ENCODE data around the gene STRADB.
"Not testable (repeated sequence)": the region's sequence is repeated elsewhere in the genome, so short reads cannot be mapped to it uniquely, and the experiment has no call there.

The STRADB gene

DNA sequence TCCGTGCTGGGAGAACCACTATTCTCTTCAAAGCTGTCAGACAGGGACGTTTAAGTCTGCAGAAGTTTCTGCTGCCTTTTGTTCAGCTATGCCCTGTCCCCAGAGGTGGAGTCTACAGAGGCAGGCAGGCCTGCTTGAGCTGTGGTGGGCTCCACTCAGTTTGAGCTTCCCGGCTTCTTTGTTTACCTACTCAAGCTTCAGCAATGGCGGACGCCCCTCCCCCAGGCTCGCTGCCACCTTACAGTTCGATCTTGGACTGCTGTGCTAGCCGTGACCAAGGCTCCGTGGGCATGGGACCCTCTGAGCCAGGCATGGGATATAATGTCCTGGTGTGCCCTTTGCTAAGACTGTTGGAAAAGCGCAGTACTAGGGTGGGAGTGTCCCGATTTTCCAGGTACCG is 21.2 kb upstream of the STRADB start:
- H3K9me3 ChIP-seq (ENCODE audit: control insufficient read depth, insufficient read depth, low read length); DNase-seq (ENCODE audit: low read depth, low spot score); H3K4me3 ChIP-seq (ENCODE audit: low read length); H3K36me3 ChIP-seq (ENCODE audit: control insufficient read depth, insufficient read depth, low read length); H3K4me1 ChIP-seq (ENCODE audit: control insufficient read depth, insufficient read depth, low read length); H3K27me3 ChIP-seq (ENCODE audit: control insufficient read depth, insufficient read depth, low read length); H3K27ac ChIP-seq (ENCODE audit: low read length): not testable (repeated sequence)
- no CpG with 5 or more reads among the region's 12 CpGs for WGBS (ENCODE audit: insufficient coverage, insufficient read length)

DNA sequence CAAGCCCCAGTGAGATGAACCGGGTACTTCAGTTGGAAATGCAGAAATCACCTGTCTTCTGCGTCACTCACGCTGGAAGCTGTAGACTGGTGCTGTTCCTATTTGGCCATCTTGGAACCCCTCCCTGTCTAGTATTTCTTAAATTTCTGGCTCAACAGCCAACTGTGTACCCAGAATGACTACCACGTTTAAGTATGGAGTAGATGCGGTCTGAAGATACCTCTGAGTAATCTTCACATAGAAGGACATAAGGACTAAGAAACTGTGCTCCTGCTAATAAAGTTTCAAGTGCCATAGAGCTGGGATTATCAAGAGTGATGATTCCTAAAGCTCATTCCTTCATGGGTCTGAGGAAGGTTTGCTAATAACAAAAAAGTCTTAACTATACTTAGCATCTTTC is 20.7 kb upstream of the STRADB start:
- H3K9me3 ChIP-seq (ENCODE audit: control insufficient read depth, insufficient read depth, low read length): no peaks in the 10 kb centered on the region
- no peaks in the 10 kb centered on the region for H3K4me1 ChIP-seq (ENCODE audit: control insufficient read depth, insufficient read depth, low read length)
- no peak for DNase-seq (ENCODE audit: low read depth, low spot score)
- H3K27ac ChIP-seq (ENCODE audit: low read length): no peak overlapping the region
- no peaks in the 10 kb centered on the region for H3K27me3 ChIP-seq (ENCODE audit: control insufficient read depth, insufficient read depth, low read length)
- no peaks in the 10 kb centered on the region for H3K36me3 ChIP-seq (ENCODE audit: control insufficient read depth, insufficient read depth, low read length)
- no CpG with 5 or more reads among the region's 5 CpGs for WGBS (ENCODE audit: insufficient coverage, insufficient read length)
- H3K4me3 ChIP-seq (ENCODE audit: low read length): no peak overlapping the region

DNA sequence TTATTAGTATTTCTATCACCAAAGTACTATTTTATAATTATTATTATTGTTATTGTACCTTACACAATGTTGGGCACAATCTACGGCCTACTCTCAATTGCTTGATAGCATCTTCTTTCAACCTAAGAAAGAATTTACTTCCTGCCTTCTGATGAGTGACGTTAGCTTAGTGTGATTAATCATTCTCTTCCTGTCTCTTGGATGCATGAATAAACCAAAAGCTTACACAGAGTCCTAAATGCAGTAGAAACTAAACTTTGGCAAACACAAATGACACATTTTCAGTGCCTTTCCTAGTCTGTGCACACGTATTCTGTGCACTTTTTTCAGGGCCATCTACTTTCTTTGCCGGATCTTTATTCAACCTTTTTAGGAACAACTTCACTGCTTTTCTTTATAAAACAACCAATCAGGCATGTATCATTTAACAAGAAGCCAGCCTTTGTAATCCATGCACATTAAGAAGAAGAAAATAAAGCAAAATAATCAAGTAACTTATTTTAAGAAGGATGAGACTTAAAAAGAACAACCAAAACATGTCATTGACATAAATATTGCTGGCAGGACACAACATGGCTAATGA is 19.4 kb upstream of the STRADB start:
- DNase-seq (ENCODE audit: low read depth, low spot score): no peak
- Histone ChIP-seq H3K4me3 (ENCODE audit: low read length) (no peak overlapping the region), H3K27ac (ENCODE audit: low read length) (no peak overlapping the region), H3K4me1 (ENCODE audit: control insufficient read depth, insufficient read depth, low read length) (no peaks in the 10 kb centered on the region), H3K36me3 (ENCODE audit: control insufficient read depth, insufficient read depth, low read length) (no peaks in the 10 kb centered on the region), H3K27me3 (ENCODE audit: control insufficient read depth, insufficient read depth, low read length) (no peaks in the 10 kb centered on the region), H3K9me3 (ENCODE audit: control insufficient read depth, insufficient read depth, low read length) (no peaks in the 10 kb centered on the region)
- no CpG with 5 or more reads among the region's 4 CpGs for WGBS (ENCODE audit: insufficient coverage, insufficient read length)

DNA sequence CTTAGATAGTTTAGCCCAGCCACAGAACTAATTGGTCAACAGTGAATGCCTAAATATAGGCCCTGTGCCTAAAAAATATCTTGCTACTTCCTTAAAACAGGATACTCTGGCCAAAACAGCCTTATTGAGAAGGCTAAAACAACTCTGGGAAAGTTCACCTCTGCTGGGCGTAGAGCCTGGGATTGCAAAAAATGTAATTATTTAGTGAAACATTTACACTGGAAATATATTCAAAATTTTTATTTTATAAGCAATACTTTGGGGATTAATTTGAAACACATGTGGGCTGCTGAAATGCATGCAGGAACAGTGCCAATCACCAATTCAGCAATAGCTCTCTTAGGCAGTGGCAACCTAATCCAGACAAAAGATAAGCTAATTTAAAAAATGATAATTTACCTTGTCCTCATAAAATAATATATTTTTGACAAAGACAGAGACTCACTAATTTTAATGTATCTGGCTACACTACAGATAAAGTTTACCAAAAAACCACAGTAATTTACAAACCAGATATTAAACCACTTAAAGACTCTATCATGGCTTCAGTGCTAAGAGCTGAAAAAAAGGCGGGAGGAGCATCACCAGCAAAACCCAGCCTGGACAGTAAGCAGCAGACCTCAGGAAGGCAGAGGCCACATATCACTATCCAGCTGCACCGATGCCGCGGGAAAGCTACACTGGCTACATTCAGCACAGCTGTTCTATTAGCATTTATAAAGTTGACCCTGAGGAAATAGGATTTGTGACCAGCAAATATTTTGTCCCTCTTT is 18.7 kb upstream of the STRADB start:
- no peak overlapping the region for H3K27ac ChIP-seq (ENCODE audit: low read length)
- no peak for DNase-seq (ENCODE audit: low read depth, low spot score)
- WGBS (ENCODE audit: insufficient coverage, insufficient read length): no CpG with 5 or more reads among the region's 5 CpGs
- no peaks in the 10 kb centered on the region for H3K36me3 ChIP-seq (ENCODE audit: control insufficient read depth, insufficient read depth, low read length)
- no peaks in the 10 kb centered on the region for H3K4me1 ChIP-seq (ENCODE audit: control insufficient read depth, insufficient read depth, low read length)
- H3K9me3 ChIP-seq (ENCODE audit: control insufficient read depth, insufficient read depth, low read length): no peaks in the 10 kb centered on the region
- no peak overlapping the region for H3K4me3 ChIP-seq (ENCODE audit: low read length)
- H3K27me3 ChIP-seq (ENCODE audit: control insufficient read depth, insufficient read depth, low read length): no peaks in the 10 kb centered on the region

DNA sequence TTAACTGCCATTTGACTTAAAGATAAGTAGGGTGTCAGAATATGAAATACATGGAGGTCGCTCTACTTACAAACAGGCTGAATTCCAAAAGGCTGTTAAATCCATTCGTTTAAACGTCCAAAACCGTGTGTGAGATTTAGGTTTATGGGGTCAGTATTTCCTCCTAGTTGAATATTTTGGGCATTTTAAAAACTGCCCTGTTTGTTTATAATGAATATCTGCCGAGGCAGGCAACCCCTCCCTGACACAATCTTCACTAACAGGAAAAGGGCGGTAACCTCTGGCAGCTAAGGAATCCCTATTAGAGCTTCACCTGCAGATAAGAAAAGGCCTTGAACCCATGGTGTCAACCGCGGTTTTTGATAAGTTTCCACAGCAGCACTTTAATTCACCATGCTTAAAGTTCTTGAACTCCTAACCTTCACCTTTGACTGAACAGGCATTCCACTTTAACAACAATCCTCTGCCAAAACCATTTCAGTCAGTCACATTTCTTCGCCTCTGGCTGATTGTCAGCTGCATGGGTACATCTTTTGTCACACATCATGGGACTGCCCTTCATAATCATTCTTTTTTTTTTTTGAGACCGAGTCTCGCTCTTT is 18.0 kb upstream of the STRADB start:
- Histone ChIP-seq H3K36me3 (ENCODE audit: control insufficient read depth, insufficient read depth, low read length) (no peaks in the 10 kb centered on the region), H3K27me3 (ENCODE audit: control insufficient read depth, insufficient read depth, low read length) (no peaks in the 10 kb centered on the region), H3K4me3 (ENCODE audit: low read length) (no peak overlapping the region), H3K27ac (ENCODE audit: low read length) (no peak overlapping the region), H3K4me1 (ENCODE audit: control insufficient read depth, insufficient read depth, low read length) (no peaks in the 10 kb centered on the region), H3K9me3 (ENCODE audit: control insufficient read depth, insufficient read depth, low read length) (no peaks in the 10 kb centered on the region)
- no CpG with 5 or more reads among the region's 11 CpGs for whole genome bisulfite sequencing (ENCODE audit: insufficient coverage, insufficient read length)
- no peak for DNase-seq (ENCODE audit: low read depth, low spot score)

DNA sequence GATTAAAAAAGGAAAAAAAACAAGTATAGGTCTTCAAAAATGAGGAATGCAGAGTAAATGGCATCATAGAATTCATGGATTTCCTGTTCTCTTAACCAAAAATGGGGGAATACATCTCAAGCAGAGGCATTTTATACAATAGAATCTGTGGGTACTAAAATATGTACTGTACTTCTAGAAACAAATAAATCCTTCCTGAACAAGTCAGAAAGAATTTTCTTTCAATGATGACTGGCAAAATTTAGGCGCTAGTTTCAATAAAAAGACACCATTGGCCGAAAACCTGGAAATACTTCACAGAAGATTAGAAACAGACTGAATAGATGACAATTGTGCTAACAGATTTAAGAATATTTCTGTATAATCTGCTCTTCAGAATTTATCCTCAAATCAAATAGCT is 15.4 kb upstream of the STRADB start:
- H3K27ac ChIP-seq (ENCODE audit: low read length): no peak overlapping the region
- H3K4me3 ChIP-seq (ENCODE audit: low read length): no peak overlapping the region
- H3K27me3 ChIP-seq (ENCODE audit: control insufficient read depth, insufficient read depth, low read length): no peaks in the 10 kb centered on the region
- H3K4me1 ChIP-seq (ENCODE audit: control insufficient read depth, insufficient read depth, low read length): no peaks in the 10 kb centered on the region
- no CpG with 5 or more reads among the region's 2 CpGs for WGBS (ENCODE audit: insufficient coverage, insufficient read length)
- no peak for DNase-seq (ENCODE audit: low read depth, low spot score)
- no peaks in the 10 kb centered on the region for H3K36me3 ChIP-seq (ENCODE audit: control insufficient read depth, insufficient read depth, low read length)
- H3K9me3 ChIP-seq (ENCODE audit: control insufficient read depth, insufficient read depth, low read length): no peaks in the 10 kb centered on the region

DNA sequence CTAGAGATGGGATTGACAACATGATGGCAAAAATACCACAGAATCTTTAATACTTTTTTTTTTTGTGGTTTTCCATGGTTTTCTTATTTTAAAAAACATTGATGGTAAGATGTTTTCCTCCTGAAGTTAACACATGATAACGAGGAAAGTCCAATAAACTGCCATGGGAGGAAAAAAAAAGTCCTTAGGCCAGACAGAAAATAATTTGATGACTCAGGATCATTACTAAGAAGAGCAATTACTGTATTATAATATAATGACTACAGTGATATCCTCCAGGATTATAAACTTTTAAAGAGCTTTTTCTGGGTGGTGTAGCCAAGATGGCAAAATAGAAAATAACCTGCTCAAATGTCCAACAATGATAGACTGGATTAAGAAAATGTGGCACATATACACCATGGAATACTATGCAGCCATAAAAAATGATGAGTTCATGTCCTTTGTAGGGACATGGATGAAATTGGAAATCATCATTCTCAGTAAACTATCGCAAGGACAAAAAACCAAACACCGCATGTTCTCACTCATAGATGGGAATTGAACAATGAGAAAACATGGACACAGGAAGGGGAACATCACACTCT is 12.1 kb upstream of the STRADB start:
- not testable (repeated sequence) for H3K4me3 ChIP-seq (ENCODE audit: low read length); DNase-seq (ENCODE audit: low read depth, low spot score); H3K27ac ChIP-seq (ENCODE audit: low read length); H3K27me3 ChIP-seq (ENCODE audit: control insufficient read depth, insufficient read depth, low read length); H3K4me1 ChIP-seq (ENCODE audit: control insufficient read depth, insufficient read depth, low read length); H3K36me3 ChIP-seq (ENCODE audit: control insufficient read depth, insufficient read depth, low read length); H3K9me3 ChIP-seq (ENCODE audit: control insufficient read depth, insufficient read depth, low read length)
- no CpG with 5 or more reads among the region's 3 CpGs for WGBS (ENCODE audit: insufficient coverage, insufficient read length)

DNA sequence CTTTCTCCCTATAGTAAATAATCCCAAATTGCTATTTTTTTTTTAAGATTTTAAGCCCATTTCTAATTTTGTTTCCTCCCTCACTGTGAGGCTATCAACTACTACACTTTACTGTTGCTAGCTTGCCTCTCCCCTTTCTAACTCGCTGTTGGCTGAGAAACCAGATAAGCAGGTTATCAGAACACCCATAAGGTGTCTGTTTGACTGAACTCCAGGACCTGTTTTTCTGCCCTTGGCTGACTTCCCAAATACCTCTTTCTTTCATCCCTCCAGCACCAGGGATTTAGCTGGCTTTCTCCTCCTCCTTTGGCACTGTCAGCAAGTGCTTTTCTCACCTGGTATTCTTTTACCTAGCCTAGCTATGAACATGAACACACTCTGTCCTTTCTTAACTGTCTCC is 11.4 kb upstream of the STRADB start:
- Histone ChIP-seq H3K9me3 (ENCODE audit: control insufficient read depth, insufficient read depth, low read length) (no peaks in the 10 kb centered on the region), H3K4me3 (ENCODE audit: low read length) (no peak overlapping the region), H3K4me1 (ENCODE audit: control insufficient read depth, insufficient read depth, low read length) (no peaks in the 10 kb centered on the region), H3K27me3 (ENCODE audit: control insufficient read depth, insufficient read depth, low read length) (no peaks in the 10 kb centered on the region), H3K27ac (ENCODE audit: low read length) (no peak overlapping the region), H3K36me3 (ENCODE audit: control insufficient read depth, insufficient read depth, low read length) (no peaks in the 10 kb centered on the region)
- DNase-seq (ENCODE audit: low read depth, low spot score): no peak
- no CpG with 5 or more reads among the region's 1 CpG for WGBS (ENCODE audit: insufficient coverage, insufficient read length)

DNA sequence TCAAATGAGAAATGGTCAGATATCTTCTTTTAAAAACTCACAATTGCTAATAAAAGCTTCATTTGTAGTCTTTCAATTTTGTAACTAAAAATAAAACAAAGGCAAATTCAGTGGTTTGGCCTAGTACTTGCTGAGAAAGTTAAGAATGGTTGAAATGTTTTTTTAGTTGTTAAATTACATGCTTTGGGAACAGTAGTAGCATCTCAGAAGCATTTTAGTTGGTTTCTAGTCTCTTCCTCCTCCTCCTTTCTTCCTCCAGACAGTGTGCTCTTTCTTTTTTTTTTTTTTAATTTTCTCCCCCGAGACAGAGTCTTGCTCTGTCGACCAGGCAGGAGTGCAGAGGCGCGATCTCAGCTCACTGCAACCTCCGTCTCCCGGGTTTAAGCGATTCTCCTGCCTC is 10.1 kb upstream of the STRADB start:
- no CpG with 5 or more reads among the region's 7 CpGs for WGBS (ENCODE audit: insufficient coverage, insufficient read length)
- Histone ChIP-seq H3K4me3 (ENCODE audit: low read length) (no peak overlapping the region), H3K9me3 (ENCODE audit: control insufficient read depth, insufficient read depth, low read length) (no peaks in the 10 kb centered on the region), H3K27me3 (ENCODE audit: control insufficient read depth, insufficient read depth, low read length) (no peaks in the 10 kb centered on the region), H3K4me1 (ENCODE audit: control insufficient read depth, insufficient read depth, low read length) (no peaks in the 10 kb centered on the region), H3K27ac (ENCODE audit: low read length) (no peak overlapping the region), H3K36me3 (ENCODE audit: control insufficient read depth, insufficient read depth, low read length) (no peaks in the 10 kb centered on the region)
- DNase-seq (ENCODE audit: low read depth, low spot score): no peak

DNA sequence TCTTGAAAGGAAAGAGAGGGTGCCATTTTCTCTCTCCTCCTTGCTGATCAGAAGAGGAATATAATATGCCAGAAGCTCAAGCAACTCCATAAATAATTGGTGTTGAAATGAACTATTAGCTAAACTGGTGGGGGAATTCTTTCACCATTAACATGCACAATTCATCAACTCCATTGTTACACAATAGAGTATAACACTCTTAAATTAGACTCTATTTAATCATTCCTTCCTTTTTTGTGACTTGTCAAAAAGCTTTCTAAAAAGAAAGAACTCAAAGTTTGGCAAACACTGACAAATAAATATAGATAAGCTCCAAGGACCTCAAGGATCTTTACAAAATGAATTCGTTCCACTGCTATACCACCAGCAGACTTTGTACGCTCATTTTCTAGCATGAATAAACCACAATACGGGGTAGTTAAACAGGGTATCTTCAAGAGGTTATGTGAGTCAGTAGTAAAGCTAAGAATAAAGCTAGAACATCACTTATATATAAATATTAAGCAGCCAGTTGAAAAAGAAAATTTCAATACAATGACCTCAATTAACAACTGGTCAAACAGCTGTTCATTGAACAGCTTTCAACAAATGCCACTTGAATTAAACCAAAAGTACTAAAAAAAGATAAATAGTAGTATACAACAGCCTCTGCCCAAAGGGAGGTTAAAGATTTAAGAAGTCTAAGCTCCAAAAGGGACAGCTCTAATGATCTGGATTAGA is 6.6 kb upstream of the STRADB start:
- no CpG with 5 or more reads among the region's 3 CpGs for WGBS (ENCODE audit: insufficient coverage, insufficient read length)

More for the DNA sequence above, 6.6 kb upstream of the STRADB start:
- Histone ChIP-seq H3K27ac (ENCODE audit: low read length) (no peak overlapping the region), H3K4me1 (ENCODE audit: control insufficient read depth, insufficient read depth, low read length) (no peaks in the 10 kb centered on the region), H3K27me3 (ENCODE audit: control insufficient read depth, insufficient read depth, low read length) (no peaks in the 10 kb centered on the region), H3K9me3 (ENCODE audit: control insufficient read depth, insufficient read depth, low read length) (no peaks in the 10 kb centered on the region), H3K4me3 (ENCODE audit: low read length) (no peak overlapping the region), H3K36me3 (ENCODE audit: control insufficient read depth, insufficient read depth, low read length) (no peaks in the 10 kb centered on the region)
- DNase-seq (ENCODE audit: low read depth, low spot score): no peak

Measured in iPS DF 6.9 (cell line).